ENCODE measurements around the gene SYT15.

SYT15 gene

GRCh38 chr10:46550795-46551700 is 27.9 kb upstream of the SYT15 start:
- FAIRE-seq = no peak
- no peak for TF ChIP-seq PAX5 (IDR thresholded peaks at IDR 0.05; ENCODE audit: insufficient read depth, low read length, severe bottlenecking)
- no peak for TF ChIP-seq SPI1 (IDR thresholded peaks at IDR 0.05; ENCODE audit: low read depth, low read length)
- TF ChIP-seq TAF1 (IDR thresholded peaks at IDR 0.05; ENCODE audit: low read depth, low read length) = no peak
- TF ChIP-seq POLR2A (IDR thresholded peaks at IDR 0.05; ENCODE audit: low read depth, low read length) = no peak
- TF ChIP-seq POLR2AphosphoS5 (IDR thresholded peaks at IDR 0.05; ENCODE audit: low read depth, low read length) = no peak
- peak; percentile 26 for DNase-seq (ENCODE audit: insufficient read length, low spot score)

GRCh38 chr10:46551701-46552525 is 27.0 kb upstream of the SYT15 start:
- no peak for FAIRE-seq
- TF ChIP-seq PAX5 (IDR thresholded peaks at IDR 0.05; ENCODE audit: insufficient read depth, low read length, severe bottlenecking) (no peak), POU2F2 (IDR thresholded peaks at IDR 0.05; ENCODE audit: low read depth, low read length) (no peak), SPI1 (IDR thresholded peaks at IDR 0.05; ENCODE audit: low read depth, low read length) (no peak), TAF1 (IDR thresholded peaks at IDR 0.05; ENCODE audit: low read depth, low read length) (no peak), POLR2AphosphoS5 (IDR thresholded peaks at IDR 0.05; ENCODE audit: low read depth, low read length) (no peak), POLR2A (IDR thresholded peaks at IDR 0.05; ENCODE audit: low read depth, low read length) (no peak)
- DNase-seq (ENCODE audit: insufficient read length, low spot score) = no peak

GRCh38 chr10:46552526-46553237 is 26.2 kb upstream of the SYT15 start:
- no peak for FAIRE-seq
- TF ChIP-seq POLR2A (IDR thresholded peaks at IDR 0.05; ENCODE audit: low read depth, low read length) = no peak
- no peak for TF ChIP-seq PAX5 (IDR thresholded peaks at IDR 0.05; ENCODE audit: insufficient read depth, low read length, severe bottlenecking)
- no peak for TF ChIP-seq POU2F2 (IDR thresholded peaks at IDR 0.05; ENCODE audit: low read depth, low read length)
- TF ChIP-seq TAF1 (IDR thresholded peaks at IDR 0.05; ENCODE audit: low read depth, low read length) = no peak
- TF ChIP-seq SPI1 (IDR thresholded peaks at IDR 0.05; ENCODE audit: low read depth, low read length) = no peak
- TF ChIP-seq POLR2AphosphoS5 (IDR thresholded peaks at IDR 0.05; ENCODE audit: low read depth, low read length) = no peak
- DNase-seq (ENCODE audit: insufficient read length, low spot score) = peak; percentile 22

GRCh38 chr10:46553238-46554049 is 25.5 kb upstream of the SYT15 start:
- FAIRE-seq = no peak
- TF ChIP-seq SPI1 (IDR thresholded peaks at IDR 0.05; ENCODE audit: low read depth, low read length) = no peak
- TF ChIP-seq POU2F2 (IDR thresholded peaks at IDR 0.05; ENCODE audit: low read depth, low read length) = no peak
- no peak for TF ChIP-seq PAX5 (IDR thresholded peaks at IDR 0.05; ENCODE audit: insufficient read depth, low read length, severe bottlenecking)
- no peak for TF ChIP-seq POLR2A (IDR thresholded peaks at IDR 0.05; ENCODE audit: low read depth, low read length)
- TF ChIP-seq POLR2AphosphoS5 (IDR thresholded peaks at IDR 0.05; ENCODE audit: low read depth, low read length) = no peak
- TF ChIP-seq TAF1 (IDR thresholded peaks at IDR 0.05; ENCODE audit: low read depth, low read length) = no peak
- DNase-seq (ENCODE audit: insufficient read length, low spot score) = peak; percentile 19

- DNase-seq (ENCODE audit: insufficient read length, low spot score) (peak; percentile 12), FAIRE-seq (no peak)
- TF ChIP-seq TAF1 (IDR thresholded peaks at IDR 0.05; ENCODE audit: low read depth, low read length) (no peak), PAX5 (IDR thresholded peaks at IDR 0.05; ENCODE audit: insufficient read depth, low read length, severe bottlenecking) (no peak), POU2F2 (IDR thresholded peaks at IDR 0.05; ENCODE audit: low read depth, low read length) (no peak), POLR2A (IDR thresholded peaks at IDR 0.05; ENCODE audit: low read depth, low read length) (no peak), SPI1 (IDR thresholded peaks at IDR 0.05; ENCODE audit: low read depth, low read length) (no peak), POLR2AphosphoS5 (IDR thresholded peaks at IDR 0.05; ENCODE audit: low read depth, low read length) (no peak)
Measured at GRCh38 chr10:46554166-46554781, 24.7 kb upstream of the SYT15 start.

GRCh38 chr10:46555366-46555712 is 23.6 kb upstream of the SYT15 start:
- DNase-seq (ENCODE audit: insufficient read length, low spot score) = no peak
- TF ChIP-seq PAX5 (IDR thresholded peaks at IDR 0.05; ENCODE audit: insufficient read depth, low read length, severe bottlenecking) (no peak), POLR2A (IDR thresholded peaks at IDR 0.05; ENCODE audit: low read depth, low read length) (no peak), SPI1 (IDR thresholded peaks at IDR 0.05; ENCODE audit: low read depth, low read length) (no peak), POU2F2 (IDR thresholded peaks at IDR 0.05; ENCODE audit: low read depth, low read length) (no peak)
- FAIRE-seq = no peak

- FAIRE-seq (no peak), DNase-seq (ENCODE audit: insufficient read length, low spot score) (peak; percentile 18)
- TF ChIP-seq POLR2A (IDR thresholded peaks at IDR 0.05; ENCODE audit: low read depth, low read length) (no peak), TAF1 (IDR thresholded peaks at IDR 0.05; ENCODE audit: low read depth, low read length) (no peak), POLR2AphosphoS5 (IDR thresholded peaks at IDR 0.05; ENCODE audit: low read depth, low read length) (no peak), SPI1 (IDR thresholded peaks at IDR 0.05; ENCODE audit: low read depth, low read length) (no peak), POU2F2 (IDR thresholded peaks at IDR 0.05; ENCODE audit: low read depth, low read length) (no peak), PAX5 (IDR thresholded peaks at IDR 0.05; ENCODE audit: insufficient read depth, low read length, severe bottlenecking) (no peak)
Measured at GRCh38 chr10:46555713-46556514, 23.0 kb upstream of the SYT15 start.

Data from GM12891 (cell line).